Fibroblast of the conjunctiva (primary cell): ENCODE results near the gene SH3BP4.

Source experiments
- DNase-seq: peaks from one replicate; pipeline ENCODE4 v3.0.0-alpha.2; 2010; ENCODE audit warnings: low read depth

The SH3BP4 gene

DNA sequence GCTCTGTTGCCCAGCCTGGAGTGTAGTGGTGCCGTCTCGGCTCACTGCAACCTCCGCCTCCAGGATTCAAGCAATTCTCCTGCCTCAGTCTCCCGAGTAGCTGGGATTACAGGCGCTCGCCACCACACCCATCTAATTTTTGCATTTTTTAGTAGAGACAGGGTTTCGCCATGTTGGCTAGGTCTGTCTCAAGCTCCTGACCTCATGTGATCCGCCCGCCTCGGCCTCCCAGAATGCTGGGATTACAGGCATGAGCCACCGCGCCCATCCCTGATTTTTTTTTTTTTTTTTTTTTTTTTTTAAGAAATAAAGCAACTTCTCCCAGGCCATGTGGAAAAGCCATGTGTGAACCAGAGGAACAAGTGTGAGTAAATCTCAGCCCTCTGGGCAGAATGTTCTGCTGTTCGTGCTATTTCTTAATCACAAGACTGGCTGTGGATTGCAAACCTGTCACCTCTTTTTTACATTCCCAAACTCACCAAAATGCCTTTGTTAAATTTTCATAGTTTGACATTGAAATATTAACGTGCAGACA, 6.4 kb upstream of the SH3BP4 start:
- no peak for DNase-seq

DNA sequence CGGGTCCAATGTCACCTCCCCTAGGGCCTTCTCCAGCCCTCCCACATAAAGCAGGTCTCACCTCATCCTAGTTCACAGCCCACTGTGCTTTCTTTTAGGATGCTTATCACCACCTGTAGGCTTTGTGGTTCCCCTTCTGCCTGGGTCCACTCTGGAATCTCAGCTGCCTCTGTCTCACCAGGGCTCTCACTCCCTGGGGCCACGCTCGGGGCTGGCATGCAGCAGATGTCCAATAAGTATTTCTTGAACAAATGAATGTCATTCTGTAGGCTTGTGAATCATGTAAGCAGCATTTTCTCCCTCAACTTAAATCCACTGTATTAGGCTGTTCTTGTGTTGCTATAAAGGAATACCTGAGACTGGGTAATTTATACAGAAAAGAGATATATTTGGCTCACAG, 4.3 kb upstream of the SH3BP4 start:
- no peak for DNase-seq

DNA sequence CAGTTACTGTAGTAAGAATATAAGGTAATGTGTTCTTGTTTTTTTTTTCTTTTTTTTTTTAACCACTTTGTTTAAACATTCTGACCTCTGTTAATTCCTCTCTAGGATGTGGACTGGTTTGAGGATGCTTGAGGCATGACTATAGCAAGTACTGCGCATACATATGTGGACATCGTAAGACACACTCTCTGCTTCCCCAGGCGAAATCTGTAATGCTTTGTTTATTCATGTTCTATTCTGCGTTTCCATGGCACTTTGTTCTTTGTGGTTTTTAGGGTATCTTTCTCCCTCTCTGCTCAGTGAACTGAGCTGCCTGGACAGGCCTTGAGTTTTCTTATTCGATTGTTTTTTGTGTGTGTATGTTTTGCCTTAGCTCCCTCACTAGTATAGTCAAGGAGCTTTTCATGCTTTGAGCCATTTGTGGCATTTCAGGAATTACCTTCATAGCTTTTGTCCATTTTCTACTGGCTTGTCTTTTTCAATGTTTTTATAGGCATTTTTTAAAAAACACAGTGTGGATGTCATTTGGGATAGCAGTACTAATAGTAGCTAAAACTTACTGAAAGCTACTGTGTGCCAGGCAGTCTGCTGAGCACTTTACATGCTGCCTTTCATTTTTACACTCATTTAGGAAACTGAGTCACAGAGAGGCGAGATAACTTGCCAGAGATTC, 1.9 kb upstream of the SH3BP4 start:
- peak; percentile 97 for DNase-seq

DNA sequence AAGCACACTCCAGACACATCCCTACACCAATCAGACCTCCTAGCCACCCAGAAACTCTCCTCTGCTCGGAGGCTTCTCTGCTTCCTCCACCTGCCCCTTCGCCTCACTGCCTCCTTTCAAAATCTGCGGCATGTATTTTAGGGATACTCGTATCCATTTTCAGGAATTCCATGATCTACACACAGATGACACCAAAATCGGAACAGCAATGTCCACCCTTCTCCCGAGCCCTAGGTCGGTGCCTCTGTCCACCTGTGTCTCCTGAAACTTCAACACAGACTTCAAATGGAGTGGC, 1.4 kb upstream of the SH3BP4 start:
- no peak for DNase-seq

DNA sequence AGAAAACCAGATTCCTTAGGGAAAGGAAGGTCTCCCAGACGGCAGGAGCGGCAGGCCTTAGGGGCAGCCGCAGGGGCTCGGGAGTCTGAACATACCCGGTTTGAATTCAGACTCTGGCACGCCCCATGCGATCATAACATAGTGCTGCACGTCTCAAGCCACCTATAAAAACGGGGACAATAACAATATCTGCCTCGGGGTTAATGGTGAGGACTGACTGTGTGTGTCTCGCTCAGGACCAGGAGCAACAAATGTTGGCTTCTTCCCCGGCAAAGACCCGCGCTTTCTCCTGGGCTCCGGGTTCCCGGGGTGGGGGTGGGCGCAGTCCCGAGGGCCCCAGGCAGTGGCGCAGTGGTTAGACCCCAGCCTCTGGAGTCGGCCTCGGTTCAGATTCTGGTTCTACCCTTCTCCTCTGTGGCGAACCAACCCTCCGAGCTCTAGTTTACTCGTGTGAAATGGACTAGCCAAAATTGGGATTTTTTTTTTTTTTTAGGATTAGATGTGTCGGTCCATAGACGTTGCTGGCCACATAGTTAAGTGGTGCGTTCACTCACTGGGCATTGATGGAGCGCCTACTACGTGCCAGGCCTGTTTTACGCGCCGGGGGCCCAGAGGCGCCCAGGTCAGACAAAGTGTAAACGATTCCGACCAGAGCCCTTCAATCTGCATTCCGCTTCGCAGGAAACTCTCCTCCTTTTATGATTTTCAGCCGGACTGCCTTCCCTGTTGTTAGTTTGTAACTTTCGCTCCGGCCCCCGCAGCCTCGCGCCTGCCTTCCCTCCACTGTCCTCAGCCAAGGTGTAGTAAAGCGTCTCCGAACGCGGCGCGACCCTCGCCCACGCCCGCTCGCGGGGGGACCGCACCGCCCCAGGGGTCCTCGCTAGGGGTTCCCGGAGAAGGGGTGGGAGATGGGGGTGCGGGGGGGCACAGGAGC, 820 bp upstream of the SH3BP4 start:
- DNase-seq = peak; percentile 29

DNA sequence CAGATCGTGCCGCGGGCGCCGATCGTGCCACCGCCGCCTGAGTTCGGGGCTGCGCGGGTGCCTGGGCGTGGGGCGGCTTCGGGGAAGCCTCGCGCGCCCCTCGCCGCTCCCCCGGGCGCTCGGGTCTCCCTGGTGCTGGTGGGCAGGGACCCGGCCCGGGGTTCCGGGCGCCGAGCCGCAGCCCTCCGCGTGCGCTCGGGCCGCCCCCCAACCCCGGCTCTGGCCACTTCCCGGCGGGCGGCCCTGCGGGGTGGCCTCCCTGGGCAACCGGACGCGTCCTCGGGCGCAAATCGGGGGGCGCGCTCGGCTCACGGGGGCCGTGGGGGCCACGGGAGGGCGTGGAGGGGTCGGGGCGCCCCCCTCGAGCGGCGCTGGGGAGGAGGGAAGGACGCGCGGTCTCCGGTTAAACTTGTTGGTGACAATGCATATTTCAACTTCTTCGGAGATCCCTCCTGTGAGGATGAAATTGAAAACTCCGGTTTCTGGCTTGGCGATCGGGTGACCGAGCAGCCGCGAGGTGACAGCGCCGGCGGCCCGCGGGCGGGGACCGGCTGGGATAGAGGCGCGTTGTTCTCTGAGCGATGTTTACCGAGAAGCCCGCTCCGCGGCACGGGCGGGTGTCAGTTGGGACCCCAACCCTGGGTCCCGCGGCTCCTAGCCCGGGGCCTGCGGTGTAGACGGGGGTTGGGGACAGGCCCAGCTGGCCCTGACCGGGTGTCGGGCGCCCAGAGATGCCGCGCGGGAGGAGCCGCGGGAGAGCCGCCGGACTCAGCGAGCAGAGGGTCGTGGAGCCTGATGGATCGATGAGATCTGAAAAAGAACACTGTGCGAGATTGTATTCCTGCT, 676 bp downstream of the SH3BP4 start:
- DNase-seq = no peak

DNA sequence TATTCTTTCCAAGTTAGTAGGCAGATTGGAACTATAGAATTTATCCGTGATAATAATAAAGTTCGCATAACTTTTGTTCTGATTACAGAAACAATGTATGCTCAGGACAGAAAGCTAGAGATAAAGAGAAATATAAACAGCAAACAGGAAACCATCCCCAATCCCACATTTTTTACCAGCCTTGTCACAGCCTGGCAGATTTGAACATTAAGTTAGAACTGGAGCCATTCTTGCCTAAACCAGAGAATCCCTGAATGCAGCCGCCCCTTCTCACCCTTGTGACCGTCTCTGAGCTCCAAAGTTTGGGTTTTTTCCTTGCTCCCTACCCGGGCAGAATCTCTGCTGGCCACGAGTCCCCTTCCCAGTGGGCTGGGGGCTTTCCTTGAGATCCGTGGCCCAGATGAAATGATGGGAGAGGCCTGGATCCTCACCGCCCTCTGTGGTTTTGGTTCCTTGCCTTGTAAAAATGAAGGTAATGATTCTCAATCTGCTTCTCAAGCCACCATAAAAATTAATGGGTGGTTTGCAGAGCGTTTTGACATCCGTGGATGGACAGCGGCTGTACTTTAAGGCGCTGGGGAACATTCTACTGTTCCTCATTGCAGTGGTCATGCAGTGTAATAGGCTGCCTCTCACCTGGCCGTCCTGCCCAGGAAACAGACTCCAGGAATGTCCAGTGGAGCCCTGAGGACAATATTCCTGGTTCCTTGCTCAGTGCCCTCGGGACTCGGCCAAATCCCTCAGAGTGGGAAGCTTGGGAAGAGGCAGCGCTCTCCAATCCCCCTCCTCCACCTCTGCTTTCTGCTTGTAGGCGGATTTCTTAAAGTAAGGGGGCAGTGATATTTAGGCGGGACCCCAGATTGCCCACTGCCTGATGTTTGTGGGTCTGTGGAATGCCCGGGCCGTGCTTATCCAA, 1.6 kb downstream of the SH3BP4 start:
- DNase-seq = no peak

DNA sequence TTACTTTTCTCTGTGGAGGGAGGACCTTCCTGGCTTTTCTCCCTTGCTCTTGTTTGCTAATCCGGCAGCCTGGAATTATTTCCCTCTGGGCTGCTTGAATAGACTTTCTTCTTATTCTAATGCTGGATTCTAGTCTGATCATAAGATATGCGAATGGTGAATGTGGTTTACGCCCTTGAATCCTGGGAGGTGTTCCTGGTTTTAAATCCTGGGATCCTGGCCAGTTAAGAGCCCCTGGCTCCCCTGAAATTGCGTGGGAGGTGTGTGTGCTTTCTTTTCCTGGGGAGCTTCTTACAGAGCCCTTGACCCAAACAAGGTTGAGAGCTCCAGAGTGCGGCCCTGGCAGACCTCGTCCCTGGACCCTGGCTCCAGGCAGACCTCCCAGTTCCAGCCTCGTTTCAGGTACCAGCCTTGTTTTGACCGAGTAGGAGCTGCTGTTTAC, 2.8 kb downstream of the SH3BP4 start:
- no peak for DNase-seq

DNA sequence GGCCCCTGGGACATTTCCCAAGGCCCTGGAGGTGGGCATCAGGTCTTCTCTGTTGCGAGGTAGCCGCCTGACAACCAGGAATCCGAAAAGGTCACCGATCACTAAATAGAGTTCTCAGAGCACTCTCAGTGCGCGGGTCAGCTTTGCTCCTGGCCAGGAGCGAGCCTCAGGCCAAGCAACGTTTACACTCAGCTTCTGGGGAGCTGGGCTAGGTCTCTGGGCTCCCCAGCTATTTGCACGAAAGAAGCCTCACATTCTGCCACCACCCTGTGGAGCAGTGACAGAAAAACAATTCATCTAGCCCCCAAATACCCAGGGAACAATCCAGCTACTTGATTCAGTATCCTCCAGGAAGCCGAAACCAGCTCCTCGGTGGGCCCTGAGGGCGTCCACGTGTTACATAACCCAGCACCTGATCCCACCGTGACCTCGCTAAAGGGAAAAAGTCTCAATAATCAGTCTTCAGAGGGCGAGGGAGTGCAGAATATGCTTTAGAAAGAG, 3.3 kb downstream of the SH3BP4 start:
- DNase-seq = no peak

DNA sequence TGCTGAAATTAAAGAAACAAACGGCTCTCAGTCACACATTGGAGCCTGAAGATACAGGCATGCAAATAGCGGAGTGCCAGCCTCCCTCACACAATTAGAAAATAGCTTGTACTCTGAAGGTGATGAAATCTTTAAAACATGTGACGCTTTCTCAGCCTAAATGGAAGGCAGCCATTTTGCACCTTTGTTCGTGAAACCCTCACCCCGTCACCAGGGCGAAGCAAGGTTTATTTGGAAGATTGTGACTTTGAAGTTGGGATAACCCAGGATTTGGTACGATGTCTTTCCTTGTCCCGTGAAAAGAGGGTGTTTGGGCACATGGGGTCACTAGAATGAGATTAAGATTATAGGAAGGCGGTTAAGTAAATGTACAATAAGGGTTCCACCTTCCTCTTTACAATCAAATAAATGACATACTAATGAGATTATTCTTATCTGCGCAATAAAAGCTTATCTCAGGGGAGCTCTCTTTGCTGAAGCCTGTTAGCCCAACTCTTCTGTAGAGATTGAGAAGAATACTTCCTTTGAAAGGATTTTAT, 4.2 kb downstream of the SH3BP4 start:
- DNase-seq = no peak

DNA sequence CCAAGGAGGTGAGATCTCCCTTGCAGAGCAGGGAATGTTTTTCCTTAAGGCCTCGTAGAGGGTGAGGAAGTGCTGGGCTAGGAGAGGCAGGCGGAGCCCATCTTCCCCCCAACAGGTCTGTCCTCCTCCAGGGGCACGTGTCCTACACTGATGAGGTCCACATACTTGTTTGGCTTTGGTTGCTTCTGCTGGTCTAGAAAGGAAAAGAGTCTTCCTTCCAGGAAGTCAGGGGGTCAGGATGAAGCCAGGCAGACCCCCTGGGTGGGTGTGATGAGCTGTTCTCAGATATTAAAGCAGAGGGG, 6.0 kb downstream of the SH3BP4 start:
- DNase-seq = no peak

DNA sequence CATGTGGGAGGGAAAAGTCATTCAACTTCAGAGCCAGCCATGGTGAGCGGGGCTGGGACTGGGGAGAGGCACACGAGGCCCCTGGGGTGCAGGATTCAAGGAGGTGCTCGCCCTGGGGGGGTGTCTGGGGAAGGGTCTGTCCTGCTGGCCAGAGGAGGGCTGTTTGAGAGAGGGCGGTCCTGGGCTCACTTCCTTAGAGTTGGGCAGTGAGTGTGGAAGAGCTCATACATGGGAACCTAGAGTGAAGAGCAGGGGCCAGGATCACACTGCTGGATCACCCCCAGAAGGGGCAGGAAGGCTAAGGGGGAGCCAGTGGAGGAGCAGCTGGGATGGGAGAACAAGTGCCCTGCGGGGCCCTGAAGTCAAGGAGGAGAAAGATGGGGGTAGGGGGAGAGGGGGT, 6.5 kb downstream of the SH3BP4 start:
- no peak for DNase-seq

DNA sequence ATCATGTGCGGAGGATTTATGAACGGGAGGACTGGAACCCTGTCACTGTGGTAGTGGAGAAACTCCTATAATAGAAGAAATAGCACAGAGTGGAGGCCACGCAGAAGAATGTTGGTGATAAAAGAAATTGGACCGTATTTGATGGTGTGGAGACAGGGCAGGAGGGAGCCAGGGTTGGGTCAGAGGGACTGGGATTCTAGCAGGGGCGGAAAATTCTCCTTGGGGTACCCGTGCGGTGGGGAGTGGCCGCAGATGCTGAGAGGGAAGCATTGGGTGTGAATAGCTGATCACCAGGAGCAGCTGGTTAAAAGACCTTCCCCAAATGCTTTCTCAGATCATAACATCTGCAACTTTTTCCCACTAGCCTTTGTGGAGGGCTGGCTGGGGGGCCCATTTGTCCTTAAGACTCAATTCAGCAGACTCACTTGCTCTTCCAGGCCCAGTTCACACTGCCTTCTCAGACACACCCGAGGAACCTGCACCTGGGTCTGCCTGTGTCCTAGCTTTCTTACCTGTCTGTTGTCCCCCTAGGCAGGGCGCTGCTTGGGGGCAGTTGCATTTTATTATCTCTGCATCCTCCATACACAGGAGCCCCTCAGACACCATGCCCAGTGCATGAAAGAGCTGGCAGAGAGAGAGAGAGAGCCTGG, 7.1 kb downstream of the SH3BP4 start:
- DNase-seq = no peak

DNA sequence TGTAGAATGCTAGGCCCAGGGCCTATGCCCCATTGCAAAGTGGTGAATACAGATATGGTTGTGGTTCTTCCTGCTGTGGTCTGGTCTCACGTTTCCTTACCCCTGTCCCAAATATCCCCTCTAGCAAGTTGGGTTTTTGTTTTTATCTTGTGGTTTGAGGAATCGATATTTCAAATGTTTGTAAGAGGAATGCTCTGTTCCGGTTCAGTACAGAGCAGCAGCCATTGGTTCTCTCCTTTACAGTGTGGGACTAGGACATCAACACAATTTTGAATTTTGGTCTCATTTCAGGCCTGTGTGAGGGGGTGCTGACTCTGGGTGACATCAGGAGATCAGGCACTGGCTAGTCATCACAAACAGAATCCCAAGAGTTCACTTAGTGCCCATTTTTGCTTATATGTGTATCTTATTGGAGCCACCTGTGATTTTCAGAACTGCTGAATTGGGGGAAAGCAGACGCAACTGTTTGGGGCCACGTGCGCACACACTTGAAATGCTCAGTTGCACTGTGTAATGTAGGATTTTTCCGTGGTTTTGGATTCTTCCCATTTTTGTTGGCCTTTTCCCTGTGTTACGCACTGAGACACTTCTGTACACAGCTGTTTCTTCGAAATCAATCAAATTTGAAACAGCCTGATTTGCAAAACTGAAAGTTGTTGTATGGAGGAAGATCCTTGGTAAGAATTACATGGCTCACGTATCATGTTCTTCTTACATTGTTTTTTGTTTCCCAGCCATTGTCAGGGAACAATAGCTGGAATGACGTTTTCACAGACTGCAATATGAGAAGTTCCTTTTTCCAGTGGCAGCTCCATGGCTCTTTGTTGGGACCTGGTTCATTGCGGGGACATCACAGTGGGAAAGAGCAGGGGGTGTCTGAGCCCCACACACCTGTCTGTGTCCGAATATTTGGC, 8.6 kb downstream of the SH3BP4 start:
- DNase-seq = no peak

DNA sequence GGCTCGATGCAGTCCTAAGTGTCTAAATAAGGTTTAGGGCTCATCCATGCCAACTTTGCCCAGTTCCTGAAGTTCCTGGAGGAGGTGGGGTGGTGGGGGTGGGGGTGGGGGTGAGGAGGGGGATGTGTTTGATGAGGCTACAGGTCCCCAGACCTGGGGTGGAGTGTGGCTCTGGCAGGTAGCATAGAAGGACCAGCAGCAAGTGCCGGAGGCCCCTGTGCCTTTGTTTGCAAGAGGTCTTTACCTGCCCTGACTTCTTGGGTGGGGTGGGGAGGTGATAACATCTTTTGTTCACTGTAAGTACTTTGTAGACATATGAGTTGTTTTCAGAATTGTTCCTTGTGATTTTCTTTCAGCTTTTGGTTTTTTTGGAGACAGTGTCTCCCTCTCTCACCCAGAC, 10.0 kb downstream of the SH3BP4 start:
- no peak for DNase-seq

DNA sequence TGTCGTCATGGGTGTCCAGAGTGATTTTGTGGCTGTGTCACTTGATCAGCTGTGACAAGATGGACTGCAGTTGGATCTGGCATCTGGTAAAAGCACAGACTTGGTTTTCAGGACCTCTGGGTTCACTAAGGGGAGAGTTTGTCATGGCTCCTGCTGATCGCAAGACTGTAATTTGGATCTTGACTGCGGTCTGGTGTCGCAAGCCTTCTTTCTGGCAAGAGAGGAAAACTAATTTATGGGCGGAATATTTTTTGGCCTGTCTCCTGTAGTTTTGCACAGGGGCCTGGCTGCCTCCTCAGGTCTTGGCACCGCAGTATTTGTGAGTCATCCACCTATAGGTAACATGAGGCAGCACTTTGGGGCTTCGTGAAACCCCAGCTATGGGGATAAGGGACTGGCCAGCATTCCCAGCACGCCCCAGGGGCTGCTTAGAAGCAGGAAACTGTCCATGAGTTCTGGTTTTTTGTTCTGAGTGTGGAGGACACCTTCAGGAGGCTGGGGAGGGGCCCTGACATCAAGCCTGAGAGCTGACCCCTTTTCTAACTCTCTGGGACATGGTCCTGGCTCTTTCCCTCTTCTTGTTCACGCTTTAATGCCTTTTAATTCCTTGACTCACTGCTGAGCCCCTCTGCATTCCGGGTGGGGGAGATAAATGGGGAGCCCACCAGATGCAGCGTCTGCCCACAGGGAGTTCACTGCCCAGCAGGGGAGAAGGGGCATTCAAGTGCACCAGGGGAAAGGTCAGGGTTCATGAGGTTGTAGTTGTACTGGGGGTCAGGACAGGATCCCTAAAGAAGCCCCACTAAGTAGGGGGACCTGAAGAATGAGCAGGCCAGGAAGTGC, 12.2 kb downstream of the SH3BP4 start:
- DNase-seq = peak; percentile 48

DNA sequence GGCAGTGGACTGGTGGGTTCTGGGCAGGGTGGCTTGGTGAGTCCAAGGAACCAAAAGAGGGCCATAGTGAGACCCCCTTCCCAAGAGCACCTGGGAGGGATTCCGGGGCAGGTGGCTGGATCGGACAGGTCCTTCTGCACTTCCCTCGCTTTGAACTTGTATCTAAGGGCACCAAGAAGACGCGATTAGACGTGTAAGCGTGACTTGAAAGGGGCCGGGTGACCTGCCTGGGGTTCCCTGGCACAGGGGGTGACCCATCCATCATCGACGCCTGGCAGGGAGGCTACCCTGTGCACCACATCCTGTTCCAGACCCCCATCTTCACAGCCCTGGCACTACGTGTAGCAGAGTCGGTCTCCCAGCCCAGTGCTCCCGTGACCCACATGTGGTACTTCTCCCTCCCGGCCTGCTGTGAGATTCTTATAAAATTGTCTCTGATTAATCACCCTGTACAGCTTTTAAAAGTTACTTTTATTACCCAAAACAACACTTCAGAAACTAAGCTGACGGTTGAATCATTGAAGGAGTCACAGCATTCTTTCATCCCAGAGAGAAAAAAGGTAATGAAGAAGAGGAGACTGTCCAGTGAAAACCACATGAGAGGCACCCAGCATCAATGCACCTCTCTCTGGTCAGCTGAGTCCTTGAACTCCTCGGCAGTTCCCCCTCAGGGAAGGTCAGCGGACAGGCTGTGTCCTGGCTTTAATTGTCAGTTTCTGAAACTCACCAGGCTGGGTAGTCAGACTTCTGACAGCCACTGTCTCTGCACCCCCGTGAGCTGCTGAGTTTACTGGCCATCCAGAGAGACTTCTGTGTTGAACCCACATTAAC, 13.0 kb downstream of the SH3BP4 start:
- DNase-seq = no peak

DNA sequence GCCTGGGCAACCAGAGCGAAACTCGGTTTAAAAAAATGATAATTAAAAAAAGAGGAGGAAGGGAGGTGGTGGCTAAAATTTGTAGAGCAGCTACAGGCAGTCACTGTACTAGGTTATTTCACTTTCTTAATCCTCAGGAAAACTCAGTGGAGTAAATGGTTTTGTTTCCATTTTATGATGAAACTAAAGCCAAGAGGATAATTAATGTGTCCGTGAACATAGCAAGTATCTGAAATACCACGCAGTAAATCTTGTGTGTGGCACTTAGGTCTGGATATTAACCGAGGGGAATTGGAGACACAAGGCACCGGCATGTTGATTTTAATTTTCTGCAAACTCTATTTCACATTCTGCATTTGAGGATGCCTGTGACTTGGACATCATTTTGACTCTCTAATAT, 14.5 kb downstream of the SH3BP4 start:
- DNase-seq = no peak
